Panc1 (cell line): ENCODE data around the gene PHC3. TPM values are rescaled to one million over a fixed set of nuclear protein-coding genes. Genes with fewer than 3 reads are reported as not detected.

Experiments
- ATAC-seq: fragments of 200-7000 bp; cut with Tn5 transposase; 2 replicates; pipeline ENCODE4 v1.9.1; 2020; ENCODE audit warnings: mild to moderate bottlenecking, moderate library complexity
- BruUV-seq: library from RNA; stranded (reverse); fragments of 400-500 nt; replicated peaks from 2 replicates; lab custom pipeline; 2021; lab: Mats Ljungman, UMichigan
- CTCF ChIA-PET: fragments of 300-600 bp; sonication (Branson Sonifier 250); formaldehyde crosslinking; loops from one replicate; lab custom pipeline; 2022; ENCODE audit warnings: antibody characterized with exemption; lab: Charles Lee
- POLR2A ChIA-PET: fragments of 300-600 bp; sonication (Branson Sonifier 250); formaldehyde crosslinking; loops from one replicate; lab custom pipeline; 2022; ENCODE audit warnings: antibody characterized with exemption; lab: Charles Lee
- DNase-seq: peaks from one replicate; pipeline ENCODE4 v3.0.0-alpha.2; 2010; ENCODE audit warnings: low read depth, low spot score
- H3K27ac ChIP-seq: 2 replicates; pipeline ENCODE4 v1.5.1; 2011; ENCODE audit warnings: mild to moderate bottlenecking, low read length, inconsistent platforms
- H3K27me3 ChIP-seq: fragments of 200-500 bp; sonication (Bioruptor generic); 2 replicates; pipeline ENCODE4 v1.6.0; 2014; ENCODE audit warnings: low read length, inconsistent platforms; ENCODE audit not compliant: control insufficient read depth, insufficient read depth
- H3K36me3 ChIP-seq: fragments of 200-500 bp; sonication (Bioruptor generic); 2 replicates; pipeline ENCODE4 v1.5.1; 2014; ENCODE audit warnings: inconsistent platforms, mild to moderate bottlenecking, low read length, moderate library complexity; ENCODE audit not compliant: control insufficient read depth, insufficient read depth
- H3K4me1 ChIP-seq: 2 replicates; pipeline ENCODE4 v1.5.1; 2011; ENCODE audit warnings: inconsistent platforms, mild to moderate bottlenecking, low read length, moderate library complexity; ENCODE audit not compliant: control insufficient read depth, insufficient read depth
- H3K4me3 ChIP-seq, 2 experiments: 2 replicates each; pipeline ENCODE4 v1.5.1; 2011 to 2012; ENCODE audit warnings: low read depth in 2 of 2, low read length in 2 of 2, mild to moderate bottlenecking in 2 of 2, inconsistent platforms in 1 of 2, moderate library complexity in 1 of 2
- H3K9me3 ChIP-seq: fragments of 200-500 bp; sonication (Bioruptor generic); 2 replicates; pipeline ENCODE4 v1.5.1; 2014; ENCODE audit warnings: low read depth, mild to moderate bottlenecking, inconsistent platforms, low read length, moderate library complexity; ENCODE audit not compliant: control insufficient read depth, insufficient read depth
- CTCF ChIP-seq: fragments of 450-650 bp; IDR thresholded peaks from 2 replicates; pipeline ENCODE4 v1.5.1; 2017; ENCODE audit warnings: mild to moderate bottlenecking
- POLR2AphosphoS5 ChIP-seq: IDR thresholded peaks from 2 replicates; pipeline ENCODE4 v1.6.1; 2012; ENCODE audit warnings: mild to moderate bottlenecking, low read depth, low read length, moderate library complexity
- REST ChIP-seq, 2 experiments: IDR thresholded peaks; 2 replicates each; pipeline ENCODE4 v1.6.1; 2011 to 2012; ENCODE audit warnings: low read depth in 2 of 2, control low read depth in 1 of 2, low read length in 1 of 2, mild to moderate bottlenecking in 1 of 2, moderate library complexity in 1 of 2; ENCODE audit not compliant: insufficient read depth in 1 of 2
- SIN3A ChIP-seq: IDR thresholded peaks from 2 replicates; pipeline ENCODE4 v1.6.1; 2012; ENCODE audit warnings: low read depth, mild to moderate bottlenecking, low read length, moderate library complexity, borderline replicate concordance; ENCODE audit not compliant: insufficient read depth
- TCF7L2 ChIP-seq: IDR thresholded peaks from 2 replicates; pipeline ENCODE4 v1.6.1; 2011; ENCODE audit warnings: mild to moderate bottlenecking, low read depth, low read length, inconsistent platforms
- in situ Hi-C: cut with HindIII; loops from 2 replicates; pipeline ENCODE4 v1.10.0; 2016; ENCODE audit warnings: low sequenced_read_pairs, low pct_unique_long_range_greater_than_20kb
- intact Hi-C: fragments of 100-400 bp; cut with micrococcal nuclease; formaldehyde crosslinking; loops from one replicate; pipeline ENCODE4 v1.10.0; 2022; ENCODE audit not compliant: unreplicated experiment
- total RNA-seq: library from RNA; stranded (reverse); gene quantifications from one replicate; pipeline ENCODE4 v1.2.1, GENCODE V29; 2021; ENCODE audit not compliant: unreplicated experiment

The PHC3 gene
- total RNA-seq, 1 experiment from 2014 or later: 53.8 TPM

GRCh38 chr3:170180079-170180907 is 1.2 kb downstream of the PHC3 start:
- intact Hi-C loops: no loop called here
- TF ChIP-seq SIN3A (no peak), POLR2AphosphoS5 (no peak)
- in situ Hi-C loops: no loop called here

DNA sequence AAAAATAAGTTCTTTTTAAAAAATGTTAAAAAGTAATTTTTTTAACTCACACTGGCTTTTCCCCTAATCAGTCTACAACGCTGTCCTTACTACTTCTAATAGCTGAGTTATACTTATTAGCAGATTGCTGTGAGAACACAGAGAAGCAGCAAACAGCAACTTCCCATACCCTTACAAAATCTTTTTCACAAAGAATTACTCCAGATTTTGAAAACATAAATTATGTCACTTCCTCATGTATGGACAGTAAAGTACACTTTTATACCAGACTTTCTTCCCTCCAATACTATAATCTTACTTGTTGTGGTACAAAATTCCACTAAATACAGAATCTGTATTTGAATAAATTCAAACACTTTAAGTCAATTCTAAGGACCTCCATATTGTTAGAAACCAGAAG is 2.1 kb downstream of the PHC3 start:
- in situ Hi-C loops: no loop called here
- intact Hi-C loops: no loop called here
- H3K4me3 ChIP-seq: peak overlapping the region; percentile 76 to 93; a peak in 3 of 4 replicates
- TSS peak; percentile 65 for BruUV-seq
- peaks cover 25% of the 10 kb centered on the region for H3K36me3 ChIP-seq
- CTCF ChIA-PET: no interaction called here
- peak overlapping the region; percentile 75 for H3K27ac ChIP-seq
- POLR2A ChIA-PET: no interaction called here
- no peaks in the 10 kb centered on the region for H3K27me3 ChIP-seq
- TF ChIP-seq CTCF (no peak), SIN3A (no peak), REST (IDR thresholded peaks at IDR 0.05; ENCODE audit: insufficient read depth in 1 of 2, low read depth in 2 of 2, low read length in 1 of 2) (no peak), TCF7L2 (no peak), POLR2AphosphoS5 (no peak)
- no peaks in the 10 kb centered on the region for H3K9me3 ChIP-seq
- ATAC-seq (no peak), DNase-seq (no peak)
- H3K4me1 ChIP-seq: peaks cover 6% of the 10 kb centered on the region

More at GRCh38 chr3:170180079-170180907, 1.2 kb downstream of the PHC3 start:
- Histone ChIP-seq H3K4me3 (peak overlapping the region; percentile 76 to 93), H3K4me1 (peaks cover 6% of the 10 kb centered on the region), H3K27me3 (no peaks in the 10 kb centered on the region), H3K9me3 (no peaks in the 10 kb centered on the region), H3K36me3 (peaks cover 16% of the 10 kb centered on the region), H3K27ac (peak overlapping the region; percentile 75)
- ChIA-PET CTCF (interaction anchor here (0.6 kb wide), 1 partner anchor 713 kb away, joined by 5 read pairs; no protein-coding TSS in a partner anchor), POLR2A (interaction anchor here (0.7 kb wide), 2 partner anchors 23 to 408 kb away, joined by 9 to 15 read pairs; no protein-coding TSS in a partner anchor)
- ATAC-seq (peak; percentile 27), DNase-seq (no peak)
- BruUV-seq: no TSS peak

DNA sequence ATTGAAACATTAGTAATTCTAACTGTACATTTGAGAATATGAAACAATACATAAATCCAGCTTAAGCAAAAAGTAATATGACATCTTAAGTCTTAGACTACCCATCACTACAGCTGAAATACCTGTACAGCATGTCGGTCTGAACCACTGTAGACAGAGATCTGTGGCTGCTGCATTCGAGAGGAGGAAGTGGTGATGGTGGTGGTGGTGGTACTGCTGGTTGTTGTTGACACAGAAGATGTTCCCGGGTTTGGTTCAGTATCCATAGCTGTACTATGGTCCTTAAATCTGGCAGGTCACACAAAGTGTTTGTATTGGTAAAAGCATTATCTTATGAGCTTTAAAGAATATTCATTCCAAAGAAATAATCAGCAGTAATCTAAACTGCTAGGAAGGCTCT is 2.9 kb downstream of the PHC3 start:
- Histone ChIP-seq H3K9me3 (no peaks in the 10 kb centered on the region), H3K4me1 (peaks cover 6% of the 10 kb centered on the region), H3K27ac (no peak overlapping the region), H3K4me3 (no peak overlapping the region), H3K36me3 (peaks cover 28% of the 10 kb centered on the region), H3K27me3 (no peaks in the 10 kb centered on the region)
- no TSS peak for BruUV-seq
- intact Hi-C loops (no loop called here), in situ Hi-C loops (no loop called here)
- ChIA-PET CTCF (no interaction called here), POLR2A (no interaction called here)
- ATAC-seq: no peak
- no peak for DNase-seq
- no peak for TF ChIP-seq TCF7L2
- no peak for TF ChIP-seq CTCF
- TF ChIP-seq REST (IDR thresholded peaks at IDR 0.05; ENCODE audit: insufficient read depth in 1 of 2, low read depth in 2 of 2, low read length in 1 of 2): no peak
- no peak for TF ChIP-seq SIN3A
- no peak for TF ChIP-seq POLR2AphosphoS5
